OCI-LY3 (cell line): ENCODE data around the gene PRDM11.

Source experiments
- EZH2phosphoT487 ChIP-seq: fragments of 200-600 bp; shearing (Covaris generic); IDR thresholded peaks from 2 replicates; pipeline ENCODE4 v1.6.1; 2018; ENCODE audit warnings: antibody characterized with exemption, mixed run types, low read depth
- TF ChIP-seq, protein P1 (sequence below): fragments of 200-600, 300-600 bp; sonication (generic); IDR thresholded peaks from 2 replicates; pipeline ENCODE4 v1.5.1; 2014; ENCODE audit warnings: antibody characterized with exemption, low read length, low read depth

GRCh38 chr11:45216901-45217300 is 70.5 kb downstream of the PRDM11 start:
- TF ChIP-seq, protein P1, sequence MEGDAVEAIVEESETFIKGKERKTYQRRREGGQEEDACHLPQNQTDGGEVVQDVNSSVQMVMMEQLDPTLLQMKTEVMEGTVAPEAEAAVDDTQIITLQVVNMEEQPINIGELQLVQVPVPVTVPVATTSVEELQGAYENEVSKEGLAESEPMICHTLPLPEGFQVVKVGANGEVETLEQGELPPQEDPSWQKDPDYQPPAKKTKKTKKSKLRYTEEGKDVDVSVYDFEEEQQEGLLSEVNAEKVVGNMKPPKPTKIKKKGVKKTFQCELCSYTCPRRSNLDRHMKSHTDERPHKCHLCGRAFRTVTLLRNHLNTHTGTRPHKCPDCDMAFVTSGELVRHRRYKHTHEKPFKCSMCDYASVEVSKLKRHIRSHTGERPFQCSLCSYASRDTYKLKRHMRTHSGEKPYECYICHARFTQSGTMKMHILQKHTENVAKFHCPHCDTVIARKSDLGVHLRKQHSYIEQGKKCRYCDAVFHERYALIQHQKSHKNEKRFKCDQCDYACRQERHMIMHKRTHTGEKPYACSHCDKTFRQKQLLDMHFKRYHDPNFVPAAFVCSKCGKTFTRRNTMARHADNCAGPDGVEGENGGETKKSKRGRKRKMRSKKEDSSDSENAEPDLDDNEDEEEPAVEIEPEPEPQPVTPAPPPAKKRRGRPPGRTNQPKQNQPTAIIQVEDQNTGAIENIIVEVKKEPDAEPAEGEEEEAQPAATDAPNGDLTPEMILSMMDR = no peak
- TF ChIP-seq EZH2phosphoT487 = no peak
